ENCODE measurements around the gene PGAP2.

Gene PGAP2

DNA sequence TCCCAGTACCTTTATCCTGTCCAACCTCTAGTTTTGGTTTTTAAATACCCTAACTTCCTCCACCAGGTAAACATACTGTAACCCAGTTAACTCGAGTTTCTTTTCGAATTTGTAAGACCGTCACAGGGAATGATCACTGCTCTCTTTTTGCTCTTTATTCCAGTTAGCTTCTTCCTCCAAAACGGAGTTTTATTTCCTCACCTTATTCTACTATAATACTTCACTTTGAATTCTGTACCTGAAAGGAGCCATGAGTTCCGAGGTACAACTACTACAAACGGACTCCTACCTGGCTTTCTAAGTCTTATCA is 12.4 kb upstream of the PGAP2 start:
- H3K9me3 ChIP-seq (ENCODE audit: control insufficient read depth, insufficient read depth, low read depth, low read length): no peaks in the 10 kb centered on the region
- ChIA-PET POLR2A (interaction anchor here (0.7 to 3.2 kb wide), 3 partner anchors 8 to 12 kb away, joined by 3 to 26 read pairs (median 4); partner anchors contain the start of gene PGAP2), CTCF (interaction anchor here (0.9 to 3.0 kb wide), 4 partner anchors 12 to 277 kb away, joined by 3 to 14 read pairs (median 8); partner anchors contain the start of gene PGAP2)
- H3K27ac ChIP-seq (ENCODE audit: extremely low read depth, low read depth, low read length): no peak overlapping the region
- H3K4me1 ChIP-seq (ENCODE audit: control insufficient read depth, insufficient read depth, low read length): no peaks in the 10 kb centered on the region
- peak overlapping the region; percentile 68 for H3K4me3 ChIP-seq (ENCODE audit: low read depth, low read length)
- H3K36me3 ChIP-seq (ENCODE audit: control insufficient read depth in 2 of 2, insufficient read depth in 1 of 2, low read length in 2 of 2): peaks cover 16 to 33% of the 10 kb centered on the region in 2 experiments; a peak in 2 of 3 replicates
- TF ChIP-seq HOXC10 (CRISPR knock-in tag; IDR thresholded peaks at IDR 0.05): no peak

DNA sequence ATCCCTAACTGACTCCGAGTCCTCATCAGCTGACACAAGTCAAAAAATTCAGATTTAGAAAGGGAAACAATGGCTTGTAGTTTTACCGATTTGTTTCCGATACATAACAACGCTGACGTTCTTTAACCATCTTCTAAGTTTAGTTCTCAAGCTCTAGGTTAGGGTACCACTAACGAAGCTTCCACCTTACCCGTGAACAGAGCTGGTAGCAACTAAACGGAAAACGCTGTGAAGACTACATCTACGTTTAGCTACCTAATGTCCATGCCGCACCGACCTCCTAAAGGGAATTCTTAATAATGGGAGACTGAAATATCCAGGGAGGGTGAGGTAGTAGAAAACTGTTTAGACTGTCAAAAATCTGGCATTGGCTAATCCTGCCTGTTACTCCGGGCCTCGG is 12.0 kb upstream of the PGAP2 start:
- POLR2A ChIA-PET: interaction anchor here (0.7 to 3.2 kb wide), 3 partner anchors 8 to 12 kb away, joined by 3 to 26 read pairs (median 4); partner anchors contain the start of gene PGAP2
- Histone ChIP-seq H3K27ac (ENCODE audit: extremely low read depth, low read depth, low read length) (no peak overlapping the region), H3K4me3 (ENCODE audit: low read depth, low read length) (peak overlapping the region; percentile 68), H3K4me1 (ENCODE audit: control insufficient read depth, insufficient read depth, low read length) (no peaks in the 10 kb centered on the region), H3K9me3 (ENCODE audit: control insufficient read depth, insufficient read depth, low read depth, low read length) (no peaks in the 10 kb centered on the region), H3K36me3 (ENCODE audit: control insufficient read depth in 2 of 2, insufficient read depth in 1 of 2, low read length in 2 of 2) (peaks cover 16 to 31% of the 10 kb centered on the region in 2 experiments; a peak in 2 of 3 replicates)
- TF ChIP-seq ZNF664 (tag by site-specific recombination; IDR thresholded peaks at IDR 0.05) (no peak), ZNF175 (tag by site-specific recombination; IDR thresholded peaks at IDR 0.05) (no peak)
- CTCF ChIA-PET: interaction anchor here (0.9 to 3.0 kb wide), 4 partner anchors 11 to 277 kb away, joined by 3 to 14 read pairs (median 8); partner anchors contain the start of gene PGAP2

DNA sequence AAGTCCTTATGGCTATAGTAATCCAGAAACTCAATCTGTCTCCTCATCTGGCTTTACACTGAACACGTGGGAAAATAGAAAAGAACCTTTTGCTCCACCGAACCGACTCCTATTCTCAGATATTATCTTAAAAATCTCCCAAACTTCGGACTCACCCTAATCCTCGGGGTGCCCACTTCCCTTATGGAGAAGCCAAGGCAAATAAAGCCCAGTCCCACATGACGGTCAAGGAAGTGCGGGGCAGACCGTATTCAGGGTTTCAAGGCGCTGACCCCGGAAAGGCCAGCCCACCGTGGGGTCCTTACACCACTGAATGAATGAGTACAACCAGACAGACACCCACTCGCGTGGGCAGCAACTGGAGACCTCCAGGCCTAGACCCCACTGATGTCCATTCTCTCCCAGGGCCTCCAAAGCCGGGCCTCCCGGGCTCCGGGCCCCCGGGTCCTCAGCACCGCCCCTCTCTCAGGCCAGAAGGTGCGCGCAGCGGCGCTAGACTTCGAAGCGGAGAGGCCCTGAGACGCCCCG is 11.5 kb upstream of the PGAP2 start:
- H3K27ac ChIP-seq (ENCODE audit: extremely low read depth, low read depth, low read length): peak overlapping the region; percentile 72
- no peak for TF ChIP-seq ZNF747 (tag by site-specific recombination; IDR thresholded peaks at IDR 0.05)
- TF ChIP-seq ZNF416 (tag by site-specific recombination; IDR thresholded peaks at IDR 0.05): no peak
- TF ChIP-seq ZNF184 (tag by site-specific recombination; IDR thresholded peaks at IDR 0.05): no peak
- no peak for TF ChIP-seq ZNF837 (tag by site-specific recombination; IDR thresholded peaks at IDR 0.05)
- no peak for TF ChIP-seq GLIS1 (tag by site-specific recombination; IDR thresholded peaks at IDR 0.05)
- H3K4me3 ChIP-seq (ENCODE audit: low read depth, low read length): peak overlapping the region; percentile 68
- no peaks in the 10 kb centered on the region for H3K4me1 ChIP-seq (ENCODE audit: control insufficient read depth, insufficient read depth, low read length)
- peaks cover 14 to 28% of the 10 kb centered on the region in 2 experiments; a peak in 2 of 3 replicates for H3K36me3 ChIP-seq (ENCODE audit: control insufficient read depth in 2 of 2, insufficient read depth in 1 of 2, low read length in 2 of 2)
- ChIA-PET POLR2A (interaction anchor here (1.2 to 3.2 kb wide), 3 partner anchors 9 to 12 kb away, joined by 4 to 26 read pairs (median 15); partner anchors contain the start of gene PGAP2), CTCF (interaction anchor here (1.8 kb wide), 1 partner anchor 11 kb away, joined by 14 read pairs; the partner anchor contains the start of gene PGAP2)
- no peaks in the 10 kb centered on the region for H3K9me3 ChIP-seq (ENCODE audit: control insufficient read depth, insufficient read depth, low read depth, low read length)

GRCh38 chr11:3797329-3798090 is 10.8 kb upstream of the PGAP2 start, which contains the start of gene NUP98:
NUP98 (minus strand) TSS chr11:3797554; CDS start chr11:3782117, 15,437 bp downstream.
- ChIA-PET CTCF (interaction anchor here (0.7 to 4.1 kb wide), 4 partner anchors 10 to 57 kb away, joined by 3 to 28 read pairs (median 5); partner anchors contain the start of genes PGAP2 and STIM1), POLR2A (interaction anchor here (0.5 to 3.2 kb wide), 6 partner anchors 10 to 60 kb away, joined by 3 to 26 read pairs (median 4); partner anchors contain the start of gene PGAP2)
- Histone ChIP-seq H3K36me3 (ENCODE audit: control insufficient read depth in 2 of 2, insufficient read depth in 1 of 2, low read length in 2 of 2) (peaks cover 7 to 23% of the 10 kb centered on the region in 2 experiments; a peak in 2 of 3 replicates), H3K4me1 (ENCODE audit: control insufficient read depth, insufficient read depth, low read length) (no peaks in the 10 kb centered on the region), H3K27ac (ENCODE audit: extremely low read depth, low read depth, low read length) (peak within 1 kb of the TSS; percentile 72), H3K4me3 (ENCODE audit: low read depth, low read length) (peak within 1 kb of the TSS; percentile 68), H3K9me3 (ENCODE audit: control insufficient read depth, insufficient read depth, low read depth, low read length) (no peaks in the 10 kb centered on the region)
- TF ChIP-seq ZNF660 (tag by site-specific recombination; IDR thresholded peaks at IDR 0.05) (peak; percentile 71; the same call in 1 of the 2 replicates), ZNF701 (tag by site-specific recombination; IDR thresholded peaks at IDR 0.05) (no peak), ZNF501 (tag by site-specific recombination; IDR thresholded peaks at IDR 0.05) (peak; percentile 41; the same call in 1 of the 2 replicates), SCRT2 (tag by site-specific recombination; IDR thresholded peaks at IDR 0.05) (no peak), ZNF391 (tag by site-specific recombination; IDR thresholded peaks at IDR 0.05; ENCODE audit: borderline replicate concordance, low read depth) (no peak), GFI1B (tag by site-specific recombination; IDR thresholded peaks at IDR 0.05) (no peak), KLF8 (tag by site-specific recombination; IDR thresholded peaks at IDR 0.05) (peak; percentile 77; the same call in 1 of the 2 replicates), ZNF777 (tag by site-specific recombination; IDR thresholded peaks at IDR 0.05; ENCODE audit: borderline replicate concordance) (no peak), ZNF416 (tag by site-specific recombination; IDR thresholded peaks at IDR 0.05) (no peak), ZBTB20 (tag by site-specific recombination; IDR thresholded peaks at IDR 0.05) (peak; percentile 67; the same call in 1 of the 2 replicates), HOXD13 (CRISPR knock-in tag; IDR thresholded peaks at IDR 0.05; ENCODE audit: borderline replicate concordance) (peak; percentile 66; the same call in 1 of the 2 replicates), ZBTB8A (tag by site-specific recombination; IDR thresholded peaks at IDR 0.05) (peak; percentile 87), ZNF571 (tag by site-specific recombination; IDR thresholded peaks at IDR 0.05) (no peak), ZNF24 (tag by site-specific recombination; IDR thresholded peaks at IDR 0.05) (0 out of 2 replicates have a peak, but pooled peaks have one; percentile 15), ZNF768 (tag by site-specific recombination; IDR thresholded peaks at IDR 0.05) (no peak), ZNF629 (tag by site-specific recombination; IDR thresholded peaks at IDR 0.05) (peak; percentile 100), ZNF76 (tag by site-specific recombination; IDR thresholded peaks at IDR 0.05; ENCODE audit: borderline replicate concordance, low read depth) (peak; percentile 91), YY1 (tag by site-specific recombination; IDR thresholded peaks at IDR 0.05) (no peak), ZNF140 (tag by site-specific recombination; IDR thresholded peaks at IDR 0.05) (no peak), ZNF239 (tag by site-specific recombination; IDR thresholded peaks at IDR 0.05) (no peak)
